ENCODE measurements around the gene TSHB.

The TSHB gene

GRCh38 chr1:115056395-115056798 lies 26.8 kb downstream of the TSHB start:
- no peak for TF ChIP-seq CTCF (conservative IDR thresholded peaks at IDR 0.05; ENCODE audit: low read depth, low read length)
- peak; percentile 60 for DNase-seq (ENCODE audit: low read depth)
- H3K4me3 ChIP-seq (ENCODE audit: low read depth, low read length), result no peak overlapping the region

GRCh38 chr1:115057661-115058254 lies 28.1 kb downstream of the TSHB start:
- H3K4me3 ChIP-seq (ENCODE audit: low read depth, low read length), result no peak overlapping the region
- DNase-seq (ENCODE audit: low read depth), result no peak
- TF ChIP-seq CTCF (conservative IDR thresholded peaks at IDR 0.05; ENCODE audit: low read depth, low read length), result no peak

GRCh38 chr1:115059316-115059715 lies 29.7 kb downstream of the TSHB start:
- H3K4me3 ChIP-seq (ENCODE audit: low read depth, low read length), result no peak overlapping the region
- no peak for DNase-seq (ENCODE audit: low read depth)
- TF ChIP-seq CTCF (conservative IDR thresholded peaks at IDR 0.05; ENCODE audit: low read depth, low read length), result no peak

GRCh38 chr1:115060501-115060900 lies 30.9 kb downstream of the TSHB start:
- DNase-seq (ENCODE audit: low read depth), result peak; percentile 10
- TF ChIP-seq CTCF (conservative IDR thresholded peaks at IDR 0.05; ENCODE audit: low read depth, low read length), result no peak
- no peak overlapping the region for H3K4me3 ChIP-seq (ENCODE audit: low read depth, low read length)

GRCh38 chr1:115062542-115063004 lies 32.9 kb downstream of the TSHB start:
- peak; percentile 23 for DNase-seq (ENCODE audit: low read depth)
- no peak overlapping the region for H3K4me3 ChIP-seq (ENCODE audit: low read depth, low read length)
- TF ChIP-seq CTCF (conservative IDR thresholded peaks at IDR 0.05; ENCODE audit: low read depth, low read length), result no peak

GRCh38 chr1:115063228-115063901 lies 33.7 kb downstream of the TSHB start:
- no peak for TF ChIP-seq CTCF (conservative IDR thresholded peaks at IDR 0.05; ENCODE audit: low read depth, low read length)
- no peak overlapping the region for H3K4me3 ChIP-seq (ENCODE audit: low read depth, low read length)
- DNase-seq (ENCODE audit: low read depth), result no peak

GRCh38 chr1:115064461-115064860 lies 34.8 kb downstream of the TSHB start:
- no peak overlapping the region for H3K4me3 ChIP-seq (ENCODE audit: low read depth, low read length)
- TF ChIP-seq CTCF (conservative IDR thresholded peaks at IDR 0.05; ENCODE audit: low read depth, low read length), result no peak
- DNase-seq (ENCODE audit: low read depth), result no peak

Measured in choroid plexus epithelial cell (primary cell).